GM23338 (cell line): ENCODE results near the gene SYT2.
A peak's percentile ranks its signal among the peaks of the same experiment; 100 is the strongest.

Experiments used
- CREB1 ChIP-seq: fragments of 250-450 bp; sonication (Bioruptor Pico); IDR thresholded peaks from 2 replicates; pipeline ENCODE4 v1.5.0; 2020; ENCODE audit warnings: low read depth, mild to moderate bottlenecking, moderate library complexity
- EZH2 ChIP-seq: fragments of 200-600 bp; sonication (generic); IDR thresholded peaks from one replicate; pipeline ENCODE4 v1.8.0; 2017; ENCODE audit warnings: antibody characterized with exemption, mild to moderate bottlenecking, low read depth; ENCODE audit not compliant: unreplicated experiment
- EZH2phosphoT487 ChIP-seq: fragments of 200-600 bp; sonication (generic); IDR thresholded peaks from one replicate; pipeline ENCODE4 v1.8.1; 2018; ENCODE audit warnings: antibody characterized with exemption; ENCODE audit not compliant: unreplicated experiment
- POLR2AphosphoS5 ChIP-seq: IDR thresholded peaks from 2 replicates; pipeline ENCODE4 v1.6.1; 2016; ENCODE audit warnings: antibody characterized with exemption, low read depth
- ZNF114 ChIP-seq: fragments of 250-450 bp; sonication (Bioruptor Pico); IDR thresholded peaks from 2 replicates; pipeline ENCODE4 v1.5.0; 2020; ENCODE audit warnings: mild to moderate bottlenecking, moderate library complexity
- TF ChIP-seq, protein P1 (sequence below), 2 experiments: fragments of 200-600 bp in 1 of 2; sonication (generic) in 1 of 2; conservative IDR thresholded peaks; 2 replicates each; pipeline versions ENCODE4 v1.5.1 to v1.6.1; 2016 to 2017; ENCODE audit warnings: antibody characterized with exemption in 2 of 2, low read depth in 2 of 2, mild to moderate bottlenecking in 2 of 2, moderate library complexity in 1 of 2
- TF ChIP-seq, protein P2 (sequence below): IDR thresholded peaks from one replicate; pipeline ENCODE4 v1.6.1; 2018; ENCODE audit warnings: antibody characterized with exemption; ENCODE audit not compliant: unreplicated experiment
- TF ChIP-seq, protein P3 (sequence below): fragments of 250-450 bp; sonication (Bioruptor Pico); IDR thresholded peaks from 2 replicates; pipeline ENCODE4 v1.5.0; 2020; ENCODE audit warnings: mild to moderate bottlenecking, moderate library complexity
- TF ChIP-seq, protein P4 (sequence below): IDR thresholded peaks from 2 replicates; pipeline ENCODE4 v1.6.1; 2016; ENCODE audit warnings: antibody characterized with exemption

DNA sequence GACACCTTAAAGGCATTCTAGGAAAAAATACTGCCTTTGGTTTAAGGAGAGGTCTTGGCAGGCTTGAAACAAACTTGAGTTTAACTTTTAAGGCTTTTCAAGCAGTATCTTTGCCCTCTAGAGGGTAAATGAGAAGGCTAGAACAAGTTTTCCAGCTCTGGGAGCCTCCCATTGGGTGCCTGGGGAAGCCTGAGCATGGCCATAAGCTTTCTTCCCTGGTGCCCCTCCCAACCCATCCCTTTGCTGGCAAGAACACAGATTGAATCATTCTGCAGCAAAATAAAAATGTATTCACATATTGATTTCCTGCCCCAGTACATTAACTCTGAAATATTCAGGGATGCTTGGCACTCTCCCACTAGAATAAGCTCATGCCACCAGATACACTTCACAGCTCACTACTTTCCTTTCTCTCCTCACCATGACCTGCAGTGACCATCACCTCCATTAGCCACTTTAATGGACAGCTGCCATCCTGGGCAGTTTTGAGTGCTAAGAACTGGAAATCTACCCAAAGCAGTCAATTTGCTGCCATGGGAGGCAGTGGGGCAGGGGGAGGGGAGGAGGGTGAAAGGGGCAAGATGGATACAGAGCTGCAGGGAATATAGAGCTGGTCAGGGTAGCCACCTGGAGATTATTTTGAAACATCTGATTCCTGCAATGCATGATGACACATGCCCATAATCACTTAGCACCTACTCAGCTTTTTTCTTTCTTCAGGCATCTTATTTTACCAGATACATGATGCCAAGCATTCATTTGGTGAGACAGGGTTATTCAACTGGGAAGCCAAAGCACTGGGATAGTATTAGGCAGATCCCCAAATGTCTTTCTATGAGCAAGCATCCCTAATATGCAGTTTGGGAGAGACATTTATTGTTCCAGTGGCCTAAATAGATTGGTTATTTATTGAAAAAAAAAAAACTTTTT, 140.6 kb downstream of the SYT2 start:
- TF ChIP-seq POLR2AphosphoS5 (no peak), EZH2 (no peak), EZH2phosphoT487 (no peak), ZNF114 (no peak), CREB1 (CRISPR knock-in tag) (no peak)
- TF ChIP-seq, protein P1, sequence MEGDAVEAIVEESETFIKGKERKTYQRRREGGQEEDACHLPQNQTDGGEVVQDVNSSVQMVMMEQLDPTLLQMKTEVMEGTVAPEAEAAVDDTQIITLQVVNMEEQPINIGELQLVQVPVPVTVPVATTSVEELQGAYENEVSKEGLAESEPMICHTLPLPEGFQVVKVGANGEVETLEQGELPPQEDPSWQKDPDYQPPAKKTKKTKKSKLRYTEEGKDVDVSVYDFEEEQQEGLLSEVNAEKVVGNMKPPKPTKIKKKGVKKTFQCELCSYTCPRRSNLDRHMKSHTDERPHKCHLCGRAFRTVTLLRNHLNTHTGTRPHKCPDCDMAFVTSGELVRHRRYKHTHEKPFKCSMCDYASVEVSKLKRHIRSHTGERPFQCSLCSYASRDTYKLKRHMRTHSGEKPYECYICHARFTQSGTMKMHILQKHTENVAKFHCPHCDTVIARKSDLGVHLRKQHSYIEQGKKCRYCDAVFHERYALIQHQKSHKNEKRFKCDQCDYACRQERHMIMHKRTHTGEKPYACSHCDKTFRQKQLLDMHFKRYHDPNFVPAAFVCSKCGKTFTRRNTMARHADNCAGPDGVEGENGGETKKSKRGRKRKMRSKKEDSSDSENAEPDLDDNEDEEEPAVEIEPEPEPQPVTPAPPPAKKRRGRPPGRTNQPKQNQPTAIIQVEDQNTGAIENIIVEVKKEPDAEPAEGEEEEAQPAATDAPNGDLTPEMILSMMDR (conservative IDR thresholded peaks at IDR 0.05; ENCODE audit: low read depth in 2 of 2), result 0 out of 4 replicates have a peak, but pooled peaks of 1 of the 2 experiments have one; percentile 0
- TF ChIP-seq, protein P2, sequence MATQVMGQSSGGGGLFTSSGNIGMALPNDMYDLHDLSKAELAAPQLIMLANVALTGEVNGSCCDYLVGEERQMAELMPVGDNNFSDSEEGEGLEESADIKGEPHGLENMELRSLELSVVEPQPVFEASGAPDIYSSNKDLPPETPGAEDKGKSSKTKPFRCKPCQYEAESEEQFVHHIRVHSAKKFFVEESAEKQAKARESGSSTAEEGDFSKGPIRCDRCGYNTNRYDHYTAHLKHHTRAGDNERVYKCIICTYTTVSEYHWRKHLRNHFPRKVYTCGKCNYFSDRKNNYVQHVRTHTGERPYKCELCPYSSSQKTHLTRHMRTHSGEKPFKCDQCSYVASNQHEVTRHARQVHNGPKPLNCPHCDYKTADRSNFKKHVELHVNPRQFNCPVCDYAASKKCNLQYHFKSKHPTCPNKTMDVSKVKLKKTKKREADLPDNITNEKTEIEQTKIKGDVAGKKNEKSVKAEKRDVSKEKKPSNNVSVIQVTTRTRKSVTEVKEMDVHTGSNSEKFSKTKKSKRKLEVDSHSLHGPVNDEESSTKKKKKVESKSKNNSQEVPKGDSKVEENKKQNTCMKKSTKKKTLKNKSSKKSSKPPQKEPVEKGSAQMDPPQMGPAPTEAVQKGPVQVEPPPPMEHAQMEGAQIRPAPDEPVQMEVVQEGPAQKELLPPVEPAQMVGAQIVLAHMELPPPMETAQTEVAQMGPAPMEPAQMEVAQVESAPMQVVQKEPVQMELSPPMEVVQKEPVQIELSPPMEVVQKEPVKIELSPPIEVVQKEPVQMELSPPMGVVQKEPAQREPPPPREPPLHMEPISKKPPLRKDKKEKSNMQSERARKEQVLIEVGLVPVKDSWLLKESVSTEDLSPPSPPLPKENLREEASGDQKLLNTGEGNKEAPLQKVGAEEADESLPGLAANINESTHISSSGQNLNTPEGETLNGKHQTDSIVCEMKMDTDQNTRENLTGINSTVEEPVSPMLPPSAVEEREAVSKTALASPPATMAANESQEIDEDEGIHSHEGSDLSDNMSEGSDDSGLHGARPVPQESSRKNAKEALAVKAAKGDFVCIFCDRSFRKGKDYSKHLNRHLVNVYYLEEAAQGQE, result no peak
- TF ChIP-seq, protein P3, sequence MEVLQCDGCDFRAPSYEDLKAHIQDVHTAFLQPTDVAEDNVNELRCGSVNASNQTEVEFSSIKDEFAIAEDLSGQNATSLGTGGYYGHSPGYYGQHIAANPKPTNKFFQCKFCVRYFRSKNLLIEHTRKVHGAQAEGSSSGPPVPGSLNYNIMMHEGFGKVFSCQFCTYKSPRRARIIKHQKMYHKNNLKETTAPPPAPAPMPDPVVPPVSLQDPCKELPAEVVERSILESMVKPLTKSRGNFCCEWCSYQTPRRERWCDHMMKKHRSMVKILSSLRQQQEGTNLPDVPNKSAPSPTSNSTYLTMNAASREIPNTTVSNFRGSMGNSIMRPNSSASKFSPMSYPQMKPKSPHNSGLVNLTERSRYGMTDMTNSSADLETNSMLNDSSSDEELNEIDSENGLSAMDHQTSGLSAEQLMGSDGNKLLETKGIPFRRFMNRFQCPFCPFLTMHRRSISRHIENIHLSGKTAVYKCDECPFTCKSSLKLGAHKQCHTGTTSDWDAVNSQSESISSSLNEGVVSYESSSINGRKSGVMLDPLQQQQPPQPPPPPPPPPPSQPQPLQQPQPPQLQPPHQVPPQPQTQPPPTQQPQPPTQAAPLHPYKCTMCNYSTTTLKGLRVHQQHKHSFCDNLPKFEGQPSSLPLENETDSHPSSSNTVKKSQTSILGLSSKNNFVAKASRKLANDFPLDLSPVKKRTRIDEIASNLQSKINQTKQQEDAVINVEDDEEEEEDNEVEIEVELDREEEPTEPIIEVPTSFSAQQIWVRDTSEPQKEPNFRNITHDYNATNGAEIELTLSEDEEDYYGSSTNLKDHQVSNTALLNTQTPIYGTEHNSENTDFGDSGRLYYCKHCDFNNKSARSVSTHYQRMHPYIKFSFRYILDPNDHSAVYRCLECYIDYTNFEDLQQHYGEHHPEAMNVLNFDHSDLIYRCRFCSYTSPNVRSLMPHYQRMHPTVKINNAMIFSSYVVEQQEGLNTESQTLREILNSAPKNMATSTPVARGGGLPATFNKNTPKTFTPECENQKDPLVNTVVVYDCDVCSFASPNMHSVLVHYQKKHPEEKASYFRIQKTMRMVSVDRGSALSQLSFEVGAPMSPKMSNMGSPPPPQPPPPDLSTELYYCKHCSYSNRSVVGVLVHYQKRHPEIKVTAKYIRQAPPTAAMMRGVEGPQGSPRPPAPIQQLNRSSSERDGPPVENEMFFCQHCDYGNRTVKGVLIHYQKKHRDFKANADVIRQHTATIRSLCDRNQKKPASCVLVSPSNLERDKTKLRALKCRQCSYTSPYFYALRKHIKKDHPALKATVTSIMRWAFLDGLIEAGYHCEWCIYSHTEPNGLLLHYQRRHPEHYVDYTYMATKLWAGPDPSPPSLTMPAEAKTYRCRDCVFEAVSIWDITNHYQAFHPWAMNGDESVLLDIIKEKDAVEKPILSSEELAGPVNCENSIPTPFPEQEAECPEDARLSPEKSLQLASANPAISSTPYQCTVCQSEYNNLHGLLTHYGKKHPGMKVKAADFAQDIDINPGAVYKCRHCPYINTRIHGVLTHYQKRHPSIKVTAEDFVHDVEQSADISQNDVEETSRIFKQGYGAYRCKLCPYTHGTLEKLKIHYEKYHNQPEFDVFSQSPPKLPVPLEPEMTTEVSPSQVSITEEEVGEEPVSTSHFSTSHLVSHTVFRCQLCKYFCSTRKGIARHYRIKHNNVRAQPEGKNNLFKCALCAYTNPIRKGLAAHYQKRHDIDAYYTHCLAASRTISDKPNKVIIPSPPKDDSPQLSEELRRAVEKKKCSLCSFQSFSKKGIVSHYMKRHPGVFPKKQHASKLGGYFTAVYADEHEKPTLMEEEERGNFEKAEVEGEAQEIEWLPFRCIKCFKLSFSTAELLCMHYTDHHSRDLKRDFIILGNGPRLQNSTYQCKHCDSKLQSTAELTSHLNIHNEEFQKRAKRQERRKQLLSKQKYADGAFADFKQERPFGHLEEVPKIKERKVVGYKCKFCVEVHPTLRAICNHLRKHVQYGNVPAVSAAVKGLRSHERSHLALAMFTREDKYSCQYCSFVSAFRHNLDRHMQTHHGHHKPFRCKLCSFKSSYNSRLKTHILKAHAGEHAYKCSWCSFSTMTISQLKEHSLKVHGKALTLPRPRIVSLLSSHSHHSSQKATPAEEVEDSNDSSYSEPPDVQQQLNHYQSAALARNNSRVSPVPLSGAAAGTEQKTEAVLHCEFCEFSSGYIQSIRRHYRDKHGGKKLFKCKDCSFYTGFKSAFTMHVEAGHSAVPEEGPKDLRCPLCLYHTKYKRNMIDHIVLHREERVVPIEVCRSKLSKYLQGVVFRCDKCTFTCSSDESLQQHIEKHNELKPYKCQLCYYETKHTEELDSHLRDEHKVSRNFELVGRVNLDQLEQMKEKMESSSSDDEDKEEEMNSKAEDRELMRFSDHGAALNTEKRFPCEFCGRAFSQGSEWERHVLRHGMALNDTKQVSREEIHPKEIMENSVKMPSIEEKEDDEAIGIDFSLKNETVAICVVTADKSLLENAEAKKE (CRISPR knock-in tag), result no peak
- TF ChIP-seq, protein P4, sequence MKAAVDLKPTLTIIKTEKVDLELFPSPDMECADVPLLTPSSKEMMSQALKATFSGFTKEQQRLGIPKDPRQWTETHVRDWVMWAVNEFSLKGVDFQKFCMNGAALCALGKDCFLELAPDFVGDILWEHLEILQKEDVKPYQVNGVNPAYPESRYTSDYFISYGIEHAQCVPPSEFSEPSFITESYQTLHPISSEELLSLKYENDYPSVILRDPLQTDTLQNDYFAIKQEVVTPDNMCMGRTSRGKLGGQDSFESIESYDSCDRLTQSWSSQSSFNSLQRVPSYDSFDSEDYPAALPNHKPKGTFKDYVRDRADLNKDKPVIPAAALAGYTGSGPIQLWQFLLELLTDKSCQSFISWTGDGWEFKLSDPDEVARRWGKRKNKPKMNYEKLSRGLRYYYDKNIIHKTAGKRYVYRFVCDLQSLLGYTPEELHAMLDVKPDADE, result no peak
